Measurements from ENCODE around the gene KISS1R.
"Not testable (repeated sequence)": the region's sequence is repeated elsewhere in the genome, so short reads cannot be mapped to it uniquely, and the experiment has no call there.

Gene KISS1R

DNA sequence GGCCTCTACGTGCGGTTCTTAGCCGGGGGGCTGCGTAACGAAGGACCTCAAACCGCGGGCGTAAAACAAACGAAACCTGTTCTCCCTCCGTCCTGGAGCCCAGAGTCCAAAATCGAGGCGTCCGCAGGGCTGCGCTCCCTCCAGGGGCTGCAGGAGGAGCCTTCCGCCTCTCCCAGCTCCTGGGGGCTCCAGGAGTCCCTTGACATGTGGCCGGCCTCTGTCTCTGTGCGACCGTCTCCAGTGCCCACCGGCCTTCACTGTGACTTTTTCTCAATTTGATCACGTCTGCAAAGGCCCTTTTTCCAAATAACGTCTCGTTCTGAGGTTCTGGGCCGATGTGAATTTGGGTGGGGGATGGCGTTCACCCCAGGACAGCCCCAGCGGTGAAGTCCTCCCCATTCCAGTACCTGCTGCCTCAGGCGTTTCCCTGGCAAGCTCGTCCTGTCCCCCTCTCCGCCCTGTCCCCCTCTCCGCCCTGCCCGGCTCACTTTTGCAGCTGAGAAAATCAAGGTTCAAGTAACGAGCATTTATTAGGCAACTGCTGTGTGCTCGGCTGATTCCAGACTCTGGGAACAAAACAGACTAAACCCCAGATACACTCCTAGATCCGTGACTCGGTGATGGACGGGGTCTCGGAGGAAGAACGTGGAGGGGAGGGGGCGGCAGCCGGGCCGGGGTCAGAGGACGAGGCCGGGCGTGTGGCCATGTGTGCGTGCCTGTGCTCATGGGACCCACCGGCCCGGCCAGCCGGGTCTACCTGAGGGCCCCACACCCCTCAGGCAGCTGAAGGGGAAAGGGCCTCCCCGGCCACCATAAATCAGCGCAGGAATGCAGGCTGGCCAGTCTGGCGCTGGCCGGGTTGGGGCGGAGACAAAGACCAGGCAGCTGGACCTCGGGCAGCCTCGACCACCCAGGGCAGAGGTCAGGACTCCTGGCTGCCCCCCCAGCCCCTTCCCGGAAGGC lies 39.0 kb downstream of the KISS1R start:
- DNase-seq: no peak

GRCh38 chr19:956766-957440 lies 39.8 kb downstream of the KISS1R start:
- DNase-seq: no peak

- not testable (repeated sequence) for DNase-seq
Observed at GRCh38 chr19:957578-957977, 40.4 kb downstream of the KISS1R start.

DNA sequence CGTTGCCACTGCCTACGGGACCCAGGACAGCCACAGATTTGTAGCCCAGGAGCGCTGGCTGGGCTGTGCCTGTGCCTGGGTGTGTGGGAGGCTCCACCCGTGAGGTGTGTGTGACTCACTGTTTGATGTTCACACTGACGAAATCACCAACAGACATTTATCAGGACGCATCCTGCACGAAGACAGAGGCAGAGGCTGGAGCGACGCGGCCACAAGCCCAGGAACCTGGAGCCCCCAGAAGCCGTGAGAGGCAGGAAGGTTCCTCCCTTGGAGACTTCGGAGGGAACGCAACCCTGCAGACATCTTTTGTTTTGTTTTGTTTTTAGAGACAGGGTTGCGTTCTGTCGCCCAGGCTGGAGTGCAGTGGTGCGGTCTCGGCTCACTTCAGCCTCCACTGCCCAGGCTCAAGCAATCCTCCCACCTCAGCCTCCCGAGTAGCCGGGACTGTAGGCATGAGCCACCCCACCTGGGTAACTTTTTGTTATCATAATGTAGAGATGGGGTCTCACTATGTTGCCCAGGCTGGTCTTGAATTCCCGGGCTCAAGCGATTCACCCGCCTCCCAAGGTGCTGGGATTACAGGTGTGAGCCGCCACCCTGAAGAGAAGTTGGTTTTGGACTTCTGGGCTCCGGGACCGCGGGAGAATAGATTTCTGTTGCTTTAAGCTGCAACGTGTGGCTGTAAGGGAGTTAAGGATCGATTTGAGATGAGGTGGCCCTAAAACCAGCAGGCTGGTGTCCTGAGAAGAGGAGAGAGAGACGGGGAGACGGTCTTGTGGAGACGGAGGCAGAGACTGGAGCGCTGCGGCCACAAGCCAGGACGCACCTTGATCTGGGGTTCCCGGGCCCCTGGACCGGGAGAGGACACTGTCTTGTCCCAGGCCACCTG lies 42.1 kb downstream of the KISS1R start:
- no peak for DNase-seq

DNA sequence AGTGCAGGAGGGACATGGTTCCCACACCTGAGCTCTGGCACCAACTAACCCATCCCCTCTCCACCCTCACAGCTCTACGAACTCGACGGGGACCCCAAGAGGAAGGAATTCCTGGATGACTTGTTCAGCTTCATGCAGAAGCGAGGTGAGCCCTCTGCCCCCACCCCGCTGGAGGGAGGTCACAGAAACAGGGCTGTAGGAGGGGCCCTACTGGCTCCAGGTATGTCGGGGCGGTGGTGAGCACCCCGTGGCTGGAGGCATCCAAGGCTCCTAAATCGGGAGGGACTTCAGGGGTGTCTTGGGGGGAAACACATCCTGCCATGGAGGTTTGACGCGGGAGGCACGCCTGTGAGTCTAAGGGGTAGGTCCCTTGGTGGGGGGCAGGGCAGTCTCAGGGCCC lies 42.9 kb downstream of the KISS1R start:
- DNase-seq: no peak

- no peak for DNase-seq
Observed at GRCh38 chr19:960601-960938, 43.4 kb downstream of the KISS1R start.

DNA sequence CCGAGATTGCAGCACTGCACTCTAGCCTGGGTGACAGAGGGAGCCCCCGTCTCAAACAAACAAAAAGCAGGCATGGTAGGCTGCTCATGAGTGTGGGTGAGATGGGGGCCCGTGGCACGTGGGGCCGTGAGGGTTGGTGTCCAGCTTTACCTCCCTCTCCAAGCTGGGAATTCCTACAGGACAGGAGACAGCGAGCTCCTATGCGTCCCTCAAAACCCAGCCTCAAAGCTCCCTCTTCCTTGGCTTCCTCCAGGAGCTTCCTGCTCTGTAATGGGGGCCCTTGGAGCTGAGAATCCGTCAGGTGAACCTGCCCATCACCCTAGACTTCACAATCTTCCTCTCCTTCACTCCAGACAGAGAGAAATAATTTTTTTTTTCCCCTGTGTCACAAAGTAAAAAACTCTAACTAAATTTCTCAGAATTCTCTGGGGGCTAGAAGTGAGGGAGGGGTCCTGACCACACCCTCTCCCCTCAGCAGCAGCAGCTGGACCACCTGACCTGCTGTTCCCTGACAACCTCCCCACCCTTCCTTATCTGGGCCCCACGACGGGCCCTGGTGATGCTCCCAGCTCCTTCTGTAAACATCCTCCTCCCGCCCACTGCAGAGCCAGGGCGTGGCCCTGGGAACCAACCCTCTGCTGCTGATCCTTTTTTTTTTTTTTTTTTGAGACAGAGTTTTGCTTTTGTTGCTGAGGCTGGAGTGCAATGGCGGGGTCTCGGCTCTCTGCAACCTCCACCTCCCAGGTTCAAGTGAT lies 44.9 kb downstream of the KISS1R start:
- no peak for DNase-seq

GRCh38 chr19:962683-963400 lies 45.7 kb downstream of the KISS1R start:
- DNase-seq: no peak

DNA sequence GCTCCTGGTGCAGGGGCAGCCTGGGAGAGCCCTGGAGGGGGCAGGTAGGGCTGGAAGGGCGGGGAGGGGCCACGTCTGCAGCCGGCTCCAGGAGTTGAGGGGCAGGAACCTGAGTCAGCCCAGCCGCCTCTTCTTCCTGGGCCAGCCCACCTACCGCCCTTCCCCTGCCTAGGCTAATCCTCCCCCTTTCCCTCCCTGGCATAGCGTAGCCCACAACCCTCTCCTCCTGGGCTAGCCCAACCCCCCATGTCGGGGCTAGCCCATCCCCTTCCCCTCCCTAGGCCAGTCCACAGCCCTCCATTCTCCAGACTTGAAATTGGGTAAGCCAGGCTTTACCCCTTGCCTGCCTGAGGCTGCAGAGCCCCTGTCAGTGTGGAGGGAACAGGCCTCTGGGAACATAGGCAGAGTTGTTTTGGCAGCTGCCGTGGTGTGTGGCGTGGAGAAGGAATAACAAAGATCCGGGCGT lies 46.4 kb downstream of the KISS1R start:
- DNase-seq: no peak

- no peak for DNase-seq
Observed at GRCh38 chr19:964116-964520, 47.0 kb downstream of the KISS1R start.

- no peak for DNase-seq
Observed at GRCh38 chr19:964761-965694, 47.9 kb downstream of the KISS1R start.

DNA sequence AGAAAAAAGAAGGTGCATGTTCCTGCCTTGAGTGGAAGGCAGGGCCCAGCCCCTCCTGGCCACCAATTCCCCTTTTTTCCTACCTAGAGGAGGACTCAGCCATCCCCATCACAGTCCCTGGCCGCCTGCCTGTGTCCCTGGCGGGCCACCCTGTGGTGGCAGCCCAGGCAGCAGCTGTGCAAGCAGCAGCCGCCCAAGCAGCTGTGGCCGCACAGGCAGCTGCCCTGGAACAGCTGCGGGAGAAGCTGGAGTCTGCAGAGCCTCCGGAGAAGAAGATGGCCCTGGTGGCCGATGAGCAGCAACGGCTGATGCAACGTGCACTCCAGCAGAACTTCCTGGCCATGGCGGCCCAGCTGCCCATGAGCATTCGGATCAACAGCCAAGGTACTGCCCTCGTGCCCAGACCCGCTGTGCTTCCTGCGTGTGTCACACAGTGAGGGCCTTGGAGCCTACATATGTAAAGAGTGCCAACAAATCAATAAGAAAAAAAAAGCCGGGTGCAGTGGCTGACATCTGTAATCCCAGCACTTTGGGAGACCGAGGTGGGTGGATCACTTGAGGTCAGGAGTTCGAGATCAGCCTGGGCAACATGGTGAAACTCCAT lies 49.5 kb downstream of the KISS1R start:
- DNase-seq: no peak
